GM18511 (cell line): ENCODE results near the gene RSPRY1.

Experiments
- ATAC-seq: cut with Tn5 transposase; IDR thresholded peaks from one replicate; pipeline ENCODE4 v1.9.1; 2021; ENCODE audit warnings: mild to moderate bottlenecking, moderate library complexity; ENCODE audit not compliant: unreplicated experiment

The RSPRY1 gene

DNA sequence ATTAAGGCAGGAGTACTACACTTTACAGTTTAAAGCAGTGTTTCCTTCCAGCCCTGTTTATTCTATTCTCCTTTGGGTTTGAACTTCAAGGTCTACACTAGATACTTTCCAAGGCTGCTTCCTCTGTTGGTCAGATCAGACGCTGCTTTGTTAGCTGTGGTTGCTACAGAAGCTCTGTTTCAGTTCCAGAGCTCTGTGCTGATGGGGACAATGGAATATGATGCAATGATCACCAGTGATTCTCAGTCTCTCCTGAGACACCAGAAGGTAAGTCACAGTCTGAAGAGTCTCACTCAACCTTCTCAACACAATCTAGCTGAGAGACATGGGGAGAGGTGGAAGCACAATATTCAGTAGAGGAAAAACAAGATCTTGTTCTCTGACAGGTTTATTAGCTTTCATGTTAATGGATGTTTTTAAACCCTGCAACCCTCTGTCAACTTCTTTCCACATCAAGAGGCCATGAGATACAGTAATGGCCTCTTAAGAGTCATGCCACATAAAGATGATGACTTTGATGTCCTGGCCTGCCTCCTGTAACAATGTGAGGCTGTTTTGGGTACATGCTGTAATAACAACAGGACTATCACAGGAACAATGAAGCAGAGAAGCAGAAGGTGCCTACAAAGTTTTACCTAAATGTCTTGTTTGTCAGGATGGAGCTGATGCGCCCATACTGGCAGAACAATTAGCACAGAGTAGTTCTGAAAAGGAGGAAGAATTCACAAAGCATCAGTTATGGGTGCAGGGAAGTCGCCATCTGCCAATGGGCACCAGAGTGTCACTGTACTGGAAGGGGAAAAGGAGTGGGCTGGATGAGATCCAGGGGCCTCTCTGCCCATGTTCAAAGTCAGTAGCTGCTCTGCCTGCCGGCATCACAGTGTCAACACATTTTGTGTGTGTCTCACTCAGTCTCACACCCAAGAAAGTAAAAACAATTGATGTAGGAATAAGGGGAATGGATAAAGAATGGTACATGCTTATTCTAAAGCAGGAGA is 33.7 kb upstream of the RSPRY1 start:
- no peak for ATAC-seq

DNA sequence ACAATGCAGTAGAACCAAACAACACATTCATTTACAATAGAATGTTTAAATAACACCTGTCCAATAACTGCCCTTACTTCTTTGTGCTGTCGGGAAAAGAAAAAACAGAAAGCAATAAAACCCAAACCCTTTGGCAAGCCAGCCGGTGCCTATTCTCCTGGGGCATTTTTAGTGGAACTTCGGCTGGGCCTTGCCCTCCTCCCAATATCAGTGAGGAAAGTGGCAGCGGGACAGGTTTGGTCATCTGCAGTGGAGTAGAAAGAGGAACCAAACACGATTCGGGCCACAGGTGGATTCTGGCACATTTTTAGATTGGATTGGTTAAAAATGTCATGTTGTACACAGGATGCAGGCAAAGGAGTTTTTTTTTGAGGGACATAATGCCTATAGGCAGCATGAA is 32.3 kb upstream of the RSPRY1 start:
- ATAC-seq = no peak

DNA sequence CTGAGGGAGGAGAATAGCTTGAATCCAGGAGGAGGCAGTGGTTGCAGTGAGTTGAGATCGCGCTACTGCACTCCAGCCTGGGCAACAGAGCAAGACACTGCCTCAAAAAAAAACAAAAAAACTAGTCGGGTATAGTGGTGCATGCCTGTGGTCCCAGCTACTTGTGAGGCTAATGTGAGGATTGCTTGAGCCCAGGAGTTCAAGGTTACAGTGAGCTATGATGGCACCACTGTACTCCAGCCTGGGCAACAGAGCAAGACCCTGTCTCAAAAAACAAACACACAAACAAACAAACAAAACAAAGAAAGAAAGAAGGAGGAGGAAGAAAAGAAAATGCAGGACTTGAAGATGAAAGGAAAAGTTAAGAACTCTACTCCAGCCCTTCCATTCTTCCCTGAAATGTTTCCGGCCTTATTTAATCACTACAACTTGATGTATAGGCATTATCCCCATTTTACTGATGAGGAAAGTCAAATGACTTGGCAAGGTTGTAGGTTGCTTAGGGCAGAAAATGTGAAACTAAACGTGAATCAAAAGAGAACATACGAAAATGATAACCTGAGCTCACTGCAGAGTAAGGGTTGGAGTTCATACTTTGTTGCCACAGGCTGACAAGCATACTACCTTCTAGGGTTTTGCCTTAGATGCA is 30.3 kb upstream of the RSPRY1 start:
- ATAC-seq = no peak

DNA sequence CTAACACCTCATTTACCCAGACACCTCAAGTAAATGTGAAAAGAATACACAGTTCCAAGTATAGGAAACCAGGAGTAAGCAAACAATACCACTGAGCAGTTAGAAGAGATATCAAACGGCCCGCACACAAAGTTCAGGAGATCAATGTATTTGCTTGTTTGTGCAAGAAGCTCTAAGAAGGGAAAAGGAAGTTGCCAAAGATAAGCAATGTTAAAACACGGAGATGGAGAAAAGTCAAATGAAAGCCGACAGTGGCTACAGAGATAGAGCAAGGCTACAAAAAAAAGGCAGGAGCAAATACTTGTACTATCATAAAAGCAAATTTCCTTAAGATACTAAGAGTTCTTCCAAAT is 29.8 kb upstream of the RSPRY1 start:
- ATAC-seq = no peak

DNA sequence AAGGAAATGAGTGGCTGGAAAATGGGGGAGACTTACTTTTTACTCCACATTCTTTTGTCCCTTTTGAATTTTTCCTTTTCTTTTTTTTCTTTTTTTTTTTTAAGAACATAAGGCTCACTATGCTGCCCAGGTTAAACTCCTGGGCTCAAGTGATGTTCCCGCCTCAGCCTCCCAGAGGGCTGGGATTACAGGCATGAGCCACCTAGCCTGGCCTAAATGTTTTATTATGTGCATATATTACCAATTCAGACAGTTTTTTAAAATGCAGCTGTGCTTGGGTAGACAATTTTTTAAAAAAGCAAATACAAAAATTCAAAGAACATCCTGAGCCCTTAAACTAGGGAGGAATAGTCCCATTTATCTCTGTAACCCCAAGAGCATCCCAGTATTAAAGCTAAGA is 28.6 kb upstream of the RSPRY1 start:
- ATAC-seq = no peak

DNA sequence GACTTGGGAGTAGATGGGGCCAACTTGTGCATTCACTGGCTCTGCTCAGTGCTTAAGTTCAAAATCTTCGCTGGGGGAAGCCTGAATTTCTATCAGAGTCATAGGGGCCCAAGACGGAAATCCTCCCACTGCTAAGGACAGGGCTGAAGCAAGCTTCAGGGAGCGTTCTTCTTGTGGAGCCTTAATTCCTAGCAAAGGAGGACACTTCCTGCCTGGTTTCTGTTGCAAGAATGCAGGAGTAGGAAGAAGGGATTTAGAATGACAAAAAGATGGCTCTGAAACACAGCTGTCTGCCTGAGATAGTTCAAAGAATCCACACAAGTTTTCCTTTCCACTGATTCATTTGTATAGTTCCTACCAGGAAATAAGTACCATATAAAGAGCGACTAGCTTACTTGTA is 26.7 kb upstream of the RSPRY1 start:
- no peak for ATAC-seq

DNA sequence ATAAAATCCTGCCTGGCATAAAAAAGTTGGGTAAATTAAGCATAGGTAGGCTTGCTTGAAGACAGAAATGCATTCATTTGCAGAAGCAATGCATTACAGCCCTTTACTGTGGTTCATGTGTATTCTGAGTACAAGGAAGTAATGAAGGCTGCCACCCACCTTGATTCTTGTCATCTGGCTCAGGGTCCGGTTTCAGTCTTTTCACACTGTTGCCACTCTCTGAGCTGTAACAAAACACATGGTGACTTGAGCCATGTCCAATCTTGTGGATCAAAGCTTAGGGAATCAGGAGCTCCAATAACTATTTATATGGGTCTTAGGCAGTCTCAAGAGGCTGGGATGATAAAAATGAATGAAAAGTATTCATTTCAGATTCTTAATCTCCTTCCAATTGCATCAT is 22.3 kb upstream of the RSPRY1 start:
- ATAC-seq = no peak

DNA sequence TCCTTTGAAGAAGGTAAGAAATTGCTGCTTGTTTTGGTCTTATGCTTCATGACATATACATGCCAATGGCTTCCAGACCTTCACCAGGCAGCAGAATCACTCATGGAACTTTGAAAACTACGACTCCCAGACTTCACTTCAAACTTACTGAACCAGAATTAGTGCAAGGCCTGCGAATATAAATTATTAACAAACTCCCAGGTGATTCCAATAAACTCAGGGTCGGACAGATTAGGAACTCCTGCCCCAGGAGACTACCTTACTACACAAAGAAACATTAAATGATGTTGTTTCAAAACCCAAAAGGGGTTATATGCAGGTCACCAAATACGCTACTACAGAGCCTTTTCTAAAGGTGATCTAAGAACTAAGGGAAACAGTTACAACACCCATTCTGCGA is 20.6 kb upstream of the RSPRY1 start:
- ATAC-seq = no peak

DNA sequence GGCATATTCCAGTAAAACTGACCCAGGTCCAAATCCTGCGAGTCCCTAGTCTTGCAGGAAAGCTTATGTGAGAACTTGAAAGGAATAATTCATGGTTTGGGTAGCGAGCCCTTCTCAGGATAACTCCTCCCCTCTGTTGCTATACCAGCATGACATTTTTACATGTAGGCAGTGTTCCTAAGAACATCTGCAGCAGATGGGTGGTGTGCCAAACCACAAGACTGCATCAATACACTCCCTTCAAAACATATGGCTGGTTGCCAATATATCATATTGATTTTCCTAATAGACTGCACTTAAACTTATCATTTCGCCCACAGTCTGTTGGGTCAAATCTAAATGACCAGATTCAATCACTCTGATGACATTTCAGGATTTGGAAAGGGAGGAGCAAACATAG is 20.2 kb upstream of the RSPRY1 start:
- no peak for ATAC-seq

DNA sequence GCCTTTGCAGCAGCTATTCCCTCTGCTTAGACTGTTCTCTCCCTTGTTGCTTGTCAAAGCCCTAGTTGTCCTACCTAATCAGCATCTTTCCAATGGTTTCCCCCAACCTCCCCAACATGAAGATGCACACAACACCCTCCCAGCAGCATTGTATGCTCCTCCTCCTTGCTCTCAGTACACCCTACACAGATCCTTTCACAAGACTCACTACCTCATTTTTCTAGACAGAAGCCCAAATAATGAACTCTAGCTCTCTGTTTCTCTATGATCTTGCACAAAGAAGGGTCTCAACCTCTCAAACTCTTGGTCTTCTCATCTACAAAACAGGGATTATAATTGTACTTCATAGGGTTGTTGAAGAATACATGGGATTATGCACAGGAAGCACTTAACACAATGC is 19.7 kb upstream of the RSPRY1 start:
- no peak for ATAC-seq

DNA sequence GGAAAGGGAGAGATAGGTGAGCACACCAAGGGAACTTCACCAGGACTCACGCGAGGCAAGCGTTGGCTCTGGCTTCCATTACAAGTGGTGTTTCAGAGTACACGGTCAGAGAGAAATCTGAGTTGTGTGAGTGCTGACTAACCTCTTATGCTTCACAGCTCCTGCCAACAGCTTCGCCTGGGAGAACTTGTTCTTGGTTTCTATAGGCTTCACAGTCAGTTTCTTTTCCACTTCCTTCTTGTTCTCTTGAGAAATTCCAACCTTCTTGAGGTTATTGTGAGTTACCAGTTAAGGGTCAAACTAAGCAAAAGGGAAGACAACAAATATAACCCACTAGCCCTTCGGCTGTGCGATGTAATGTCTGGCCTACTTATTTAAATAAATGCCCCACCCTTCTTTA is 19.2 kb upstream of the RSPRY1 start:
- ATAC-seq = no peak

DNA sequence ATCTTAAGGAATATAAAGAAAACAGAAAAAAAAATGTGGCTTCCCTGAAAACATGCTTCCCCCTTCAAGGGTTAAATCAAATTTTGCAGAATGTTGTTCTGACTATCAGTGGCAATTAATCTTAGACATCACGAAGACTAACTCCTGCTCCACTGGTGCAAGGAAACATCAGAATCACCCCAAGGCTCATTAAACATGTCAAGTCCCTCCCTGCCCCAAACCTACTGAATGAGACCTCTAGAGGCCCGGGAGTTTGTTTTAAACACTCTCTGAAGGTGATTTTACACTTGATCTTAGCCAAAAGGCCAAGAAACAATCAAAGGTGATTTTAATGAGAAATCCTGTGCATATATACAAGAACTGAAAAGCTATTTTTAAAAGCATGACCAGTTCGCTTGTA is 18.6 kb upstream of the RSPRY1 start:
- no peak for ATAC-seq

DNA sequence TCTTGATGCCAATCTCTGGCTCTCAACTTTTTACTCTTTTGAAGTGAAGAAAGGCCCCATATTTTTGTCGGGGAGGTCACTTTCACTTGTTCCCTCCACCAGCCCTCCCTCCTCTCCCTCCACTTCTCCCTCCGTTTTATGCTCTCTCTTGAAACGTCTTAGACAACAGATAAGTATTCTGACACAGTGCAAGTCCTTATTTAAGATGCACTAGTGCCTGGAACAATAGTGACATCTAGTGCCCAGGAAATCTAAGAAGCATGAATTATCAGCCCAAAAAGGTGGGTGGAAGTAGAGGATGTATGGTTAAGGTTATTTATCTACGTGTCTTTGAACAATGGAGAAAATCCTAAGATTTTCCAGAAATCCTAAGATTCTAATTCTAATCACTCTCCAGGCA is 18.2 kb upstream of the RSPRY1 start:
- no peak for ATAC-seq

DNA sequence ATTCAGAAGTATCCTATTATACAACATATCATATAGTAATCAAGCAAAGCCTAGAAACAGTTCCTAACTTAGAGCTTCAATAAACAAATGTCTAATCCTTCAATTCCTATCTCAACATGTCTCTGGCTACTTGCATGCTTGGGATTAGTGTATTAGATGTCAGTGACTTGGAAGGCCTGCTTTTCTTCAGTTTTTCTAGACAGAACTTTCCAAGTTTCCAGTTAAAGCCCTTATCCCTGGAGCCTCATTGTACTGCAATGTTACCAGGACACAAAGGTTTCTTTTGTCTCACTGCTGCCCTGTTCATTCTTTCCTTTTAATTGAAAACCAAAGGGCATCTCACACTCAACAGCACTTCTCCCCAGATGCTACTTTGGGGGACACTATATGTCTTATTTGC is 16.8 kb upstream of the RSPRY1 start:
- ATAC-seq = no peak

DNA sequence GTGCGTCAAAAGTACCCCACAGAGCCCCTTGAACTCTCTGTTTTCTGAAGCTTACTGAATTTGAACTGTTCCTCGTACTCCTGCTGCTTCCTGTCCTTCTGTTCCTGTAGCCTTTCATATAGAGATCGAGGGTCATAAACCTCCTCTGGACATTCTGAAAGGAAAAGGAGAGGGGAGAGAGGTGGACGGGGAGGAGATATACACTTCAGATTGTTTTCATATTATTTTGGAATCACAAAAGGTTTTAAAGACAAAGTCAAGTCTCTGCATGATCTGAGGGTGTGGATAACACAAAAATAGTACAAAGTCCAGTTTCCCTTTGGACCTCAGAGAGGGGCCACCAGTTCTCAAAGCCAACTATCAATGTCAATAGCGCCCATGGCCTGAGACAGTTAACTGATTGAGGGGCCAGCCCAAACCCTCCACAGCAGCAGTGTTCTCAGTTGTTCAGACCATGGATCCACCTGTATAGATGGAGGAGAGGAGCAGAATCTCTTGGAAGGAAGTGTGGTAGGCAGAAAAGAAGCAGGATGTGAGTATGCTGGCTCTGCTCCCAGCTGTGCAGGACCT is 13.3 kb upstream of the RSPRY1 start:
- ATAC-seq = no peak

DNA sequence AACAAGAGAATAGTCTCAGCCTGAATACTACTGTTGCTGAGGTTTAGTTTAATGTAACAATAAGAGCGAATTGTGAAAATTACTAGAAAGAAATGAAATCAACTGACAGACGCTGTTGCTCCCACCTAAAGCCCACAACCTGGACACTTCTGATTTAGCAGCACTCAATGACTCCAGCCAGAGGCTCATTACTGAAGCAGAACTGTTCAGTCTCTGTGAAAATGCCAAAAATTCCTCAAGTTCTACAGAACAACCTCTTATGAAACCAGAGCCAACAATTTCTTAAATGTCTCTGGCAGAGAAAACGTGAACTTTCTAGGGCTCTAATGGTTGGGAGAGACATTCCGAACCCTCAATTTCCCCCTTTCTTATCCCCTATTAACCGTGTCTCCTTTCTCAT is 10.2 kb upstream of the RSPRY1 start:
- ATAC-seq = no peak

DNA sequence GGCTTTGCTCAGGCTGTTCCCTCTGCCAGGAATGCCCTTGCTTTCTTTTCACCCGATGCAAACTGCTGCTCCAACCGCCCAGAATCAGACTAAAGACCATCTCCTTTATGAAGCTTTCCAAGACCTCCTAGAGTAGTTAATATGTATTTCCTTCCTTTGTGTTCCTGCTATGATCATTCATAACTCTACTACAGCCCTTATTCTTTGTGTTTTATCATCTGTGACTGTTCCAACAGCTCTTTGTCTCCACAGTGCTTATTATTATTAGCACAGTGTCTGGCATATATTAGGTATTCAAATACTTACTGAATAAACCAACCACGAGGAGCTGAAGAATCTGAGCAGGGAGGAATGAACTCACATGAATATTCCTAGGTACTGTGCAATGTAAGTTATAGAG is 7.9 kb upstream of the RSPRY1 start:
- no peak for ATAC-seq

DNA sequence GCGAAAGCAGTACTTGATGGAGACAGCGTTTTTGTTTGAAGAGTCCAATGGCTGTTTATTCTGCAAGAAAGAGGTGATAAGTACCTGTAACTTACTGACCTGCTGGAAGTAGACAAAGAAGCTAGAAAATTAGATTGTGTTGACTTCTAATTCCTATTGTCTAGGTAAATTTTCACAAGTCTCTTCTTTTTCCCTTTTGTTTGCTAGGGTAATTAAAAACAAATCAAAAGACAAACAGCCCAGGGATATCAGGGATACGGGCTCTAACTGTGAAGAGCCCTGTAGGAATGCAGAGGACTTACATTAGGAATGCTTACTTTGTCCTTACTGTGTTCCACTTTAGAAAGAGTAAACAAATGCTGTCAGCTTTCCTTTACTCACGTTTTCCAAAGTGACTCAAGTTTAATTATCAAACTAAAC is 7.3 kb upstream of the RSPRY1 start:
- no peak for ATAC-seq

DNA sequence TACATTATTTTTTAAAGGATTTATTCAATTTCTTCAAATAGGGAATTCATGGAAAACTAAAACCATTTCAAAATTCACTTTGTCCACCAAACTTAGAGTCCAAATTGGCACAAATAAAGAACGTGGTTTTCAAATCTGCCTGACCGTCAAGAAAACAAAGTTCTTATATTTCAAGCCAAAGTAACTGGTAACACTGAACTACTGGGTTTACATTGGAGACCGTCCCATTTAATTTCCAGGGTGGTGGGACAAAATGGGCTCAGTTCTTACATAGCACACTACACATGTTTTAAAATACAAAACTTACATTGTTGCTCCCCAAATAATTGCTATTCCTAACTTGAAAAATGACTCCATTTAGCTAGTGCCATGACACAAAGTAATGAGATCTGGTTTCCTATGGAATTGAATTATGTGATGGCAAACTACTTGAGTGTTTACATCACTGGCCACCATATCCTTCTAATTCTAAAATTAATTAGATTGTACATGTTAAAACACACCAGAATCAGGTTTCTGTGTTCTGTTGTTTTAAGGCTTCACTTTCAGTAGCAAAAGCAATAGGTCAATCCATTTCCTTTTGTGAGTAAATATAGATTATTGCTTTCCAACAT is 6.8 kb upstream of the RSPRY1 start:
- no peak for ATAC-seq

DNA sequence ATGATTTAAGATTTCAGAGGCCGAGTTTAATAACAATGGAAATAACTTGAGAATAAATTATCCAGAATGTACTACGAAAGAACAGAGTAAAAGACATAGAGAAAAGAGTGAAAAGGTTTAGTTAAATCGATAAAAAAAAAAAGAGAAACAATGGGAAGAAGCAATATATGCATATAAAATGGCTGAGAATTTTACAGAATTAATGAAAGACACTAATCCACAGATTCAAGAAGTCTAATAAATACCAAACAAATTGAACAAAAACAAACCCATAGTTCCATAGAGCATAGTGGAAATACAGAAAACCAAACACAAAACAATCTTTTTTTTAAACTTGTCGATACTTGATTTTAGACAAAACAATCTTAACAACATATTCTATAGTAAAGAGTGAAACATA is 2.0 kb upstream of the RSPRY1 start:
- ATAC-seq = no peak

DNA sequence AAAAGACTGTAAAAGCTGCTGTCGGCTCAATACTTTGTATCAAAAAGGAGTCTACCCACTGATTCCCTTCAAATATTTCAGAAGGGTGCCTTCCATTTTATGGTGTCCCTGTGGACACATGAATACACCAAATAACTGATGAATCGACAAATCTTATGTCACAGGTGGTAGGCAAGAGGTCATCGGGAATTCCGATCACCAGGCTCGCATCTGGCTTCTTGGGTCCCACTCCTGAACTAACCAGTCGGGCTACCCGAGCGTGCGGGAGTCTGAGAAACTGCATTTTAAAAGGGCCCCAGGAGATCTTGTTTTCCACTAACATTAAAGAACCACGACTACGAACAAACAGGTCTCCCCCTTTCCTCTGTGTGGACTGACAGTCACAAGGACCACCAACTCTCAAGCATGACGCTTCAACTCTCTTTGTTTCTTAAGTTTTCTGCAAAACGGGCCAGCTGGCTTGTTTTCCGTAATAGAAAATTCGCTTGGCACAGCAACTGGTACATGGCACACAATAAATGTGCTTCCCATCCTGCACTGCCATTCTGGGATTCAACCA is 1.2 kb upstream of the RSPRY1 start:
- no peak for ATAC-seq
